Stimulated activated naive CD4-positive, alpha-beta T cell treated with Interleukin-2 at 50 U/mL for 16 hours (primary cell): Measurements from ENCODE around the gene KNOP1.
"Not testable (repeated sequence)": the region's sequence is repeated elsewhere in the genome, so short reads cannot be mapped to it uniquely, and the experiment has no call there.

Experiments
- DNase-seq: peaks from one replicate; lab custom pipeline; 2025; lab: John Stamatoyannopoulos, UW

KNOP1 gene

DNA sequence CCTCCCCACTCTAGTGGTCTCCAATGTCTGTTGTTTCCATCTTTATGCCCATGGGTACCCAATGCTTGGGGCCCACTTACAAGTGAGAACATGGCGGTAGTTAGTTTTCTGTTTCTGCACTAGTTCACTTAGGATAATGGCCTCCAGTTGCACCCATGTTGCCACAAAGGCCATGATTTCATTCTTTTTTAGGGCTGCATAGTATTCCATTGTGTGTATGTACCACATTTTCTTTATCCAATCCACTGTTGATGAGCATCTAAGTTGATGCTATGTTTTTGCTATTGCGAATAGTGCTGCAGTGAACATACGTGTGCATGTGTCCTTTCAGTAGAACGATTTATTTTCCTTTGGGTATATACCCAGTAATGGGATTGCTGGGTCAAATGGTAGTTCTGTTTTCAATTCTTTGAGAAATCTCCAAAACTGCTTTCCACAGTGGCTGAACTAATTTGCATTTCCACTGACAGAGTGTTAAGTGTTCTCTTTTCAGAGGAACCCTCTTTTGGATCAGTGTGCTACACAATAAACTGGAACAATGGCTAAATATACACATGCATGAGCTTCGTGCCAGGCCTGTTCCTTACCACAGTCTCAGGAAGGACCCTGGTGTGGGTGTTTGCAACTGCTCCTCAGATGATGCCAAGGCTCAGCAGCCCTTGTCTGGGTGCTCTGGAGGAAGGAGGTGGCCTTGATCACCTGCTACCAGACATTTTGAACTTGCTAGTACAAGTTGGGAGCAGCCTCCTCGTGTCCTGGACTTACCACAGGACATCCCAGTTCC, 34.4 kb downstream of the KNOP1 start:
- no peak for DNase-seq

DNA sequence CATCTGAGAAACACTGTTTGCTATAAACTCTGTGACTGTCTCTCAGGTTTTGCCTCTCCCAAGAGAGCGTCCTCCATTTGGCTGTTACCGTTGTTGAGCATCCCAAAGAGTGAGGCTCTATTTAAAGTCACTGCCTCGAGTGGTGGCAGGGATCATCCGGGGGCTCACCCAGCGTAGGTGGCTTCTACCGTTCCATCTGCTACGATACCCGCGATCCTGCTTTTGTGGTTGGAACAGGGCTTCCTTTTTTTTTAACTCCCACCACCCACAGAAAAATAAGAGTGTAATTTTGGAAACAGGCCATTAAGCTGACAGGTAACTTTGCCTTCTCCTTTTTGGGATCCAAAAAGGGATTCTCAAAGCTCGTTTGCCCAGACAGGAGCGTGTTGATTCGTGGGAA, 36.4 kb downstream of the KNOP1 start:
- DNase-seq = no peak

DNA sequence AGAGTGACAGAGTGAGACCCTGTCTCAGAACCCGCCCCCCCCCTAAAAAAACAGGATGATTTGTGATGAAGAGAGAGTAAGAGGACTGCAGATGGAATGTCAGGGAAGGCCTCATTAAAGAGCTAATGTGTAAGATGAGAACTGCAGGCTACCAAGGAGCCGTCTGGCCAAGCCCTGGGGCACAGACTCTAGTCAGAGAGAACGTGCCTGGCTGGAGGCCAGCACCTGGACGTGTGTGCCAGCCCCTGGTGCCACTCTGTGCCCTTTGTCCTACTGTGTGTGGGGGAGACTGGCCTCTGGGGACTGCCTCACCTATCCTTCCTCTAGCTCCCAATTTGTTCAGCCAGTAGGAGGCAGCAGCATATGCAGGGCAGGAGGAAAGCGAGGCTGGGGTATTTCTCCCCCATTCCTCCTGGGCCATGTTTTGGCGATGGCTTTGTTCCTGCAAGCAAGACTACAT, 37.1 kb downstream of the KNOP1 start:
- DNase-seq = no peak

DNA sequence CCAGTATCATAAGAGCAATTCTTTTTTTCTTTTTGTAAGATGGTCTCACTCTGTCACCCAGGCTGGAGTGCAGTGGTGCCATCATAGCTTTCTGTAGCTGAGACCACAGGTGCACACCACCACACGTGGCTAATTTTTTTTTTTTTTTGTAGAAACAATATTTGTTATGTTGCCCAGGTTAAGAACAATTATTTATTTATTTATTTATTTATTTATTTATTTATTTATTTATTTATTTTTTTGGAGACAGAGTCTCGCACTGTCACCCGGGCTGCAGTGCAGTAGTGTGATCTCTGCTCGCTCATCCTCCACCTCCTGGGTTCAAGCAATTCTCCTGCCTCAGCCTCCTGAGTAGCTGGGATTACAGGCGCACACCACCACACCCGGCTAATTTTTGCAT, 38.7 kb downstream of the KNOP1 start:
- DNase-seq = not testable (repeated sequence)

DNA sequence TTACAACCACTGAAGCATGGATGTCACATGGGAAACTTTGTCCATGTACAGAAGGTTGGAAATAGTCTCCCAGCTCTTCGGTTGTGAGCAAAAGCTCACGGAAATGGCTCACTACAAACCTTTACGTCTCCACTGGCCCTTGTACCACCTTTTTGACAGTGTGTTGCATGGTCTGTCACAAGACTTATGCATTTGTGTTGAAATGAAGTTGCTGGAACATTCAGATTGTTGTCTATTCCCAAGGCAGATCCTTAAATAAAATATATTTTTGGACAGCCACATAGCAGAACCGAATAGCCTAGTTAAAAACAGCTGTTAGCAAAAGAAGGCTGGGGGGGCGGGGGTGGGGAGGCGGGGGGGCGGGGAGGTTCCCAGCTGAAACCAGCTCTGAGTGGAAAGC, 39.2 kb downstream of the KNOP1 start:
- no peak for DNase-seq

DNA sequence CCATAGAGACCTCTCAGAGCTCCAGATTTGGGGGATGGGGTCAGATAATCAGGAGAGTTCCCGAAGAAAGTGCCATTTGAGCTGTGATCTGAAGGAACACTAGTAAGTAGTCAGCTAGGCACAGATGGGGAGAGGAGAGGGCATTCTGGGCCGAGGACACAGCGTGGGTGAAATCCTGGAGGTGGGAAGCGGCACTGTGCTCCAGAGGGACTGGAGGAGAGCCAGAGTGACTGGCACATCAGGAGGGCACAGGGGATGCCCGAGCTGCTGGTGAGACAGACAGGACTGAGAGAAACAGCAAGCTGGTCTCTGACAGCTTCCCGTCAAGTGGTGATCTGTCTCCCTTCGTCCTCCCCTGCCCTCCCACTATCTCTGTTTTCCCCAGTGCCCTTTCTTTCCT, 40.6 kb downstream of the KNOP1 start:
- DNase-seq = no peak

DNA sequence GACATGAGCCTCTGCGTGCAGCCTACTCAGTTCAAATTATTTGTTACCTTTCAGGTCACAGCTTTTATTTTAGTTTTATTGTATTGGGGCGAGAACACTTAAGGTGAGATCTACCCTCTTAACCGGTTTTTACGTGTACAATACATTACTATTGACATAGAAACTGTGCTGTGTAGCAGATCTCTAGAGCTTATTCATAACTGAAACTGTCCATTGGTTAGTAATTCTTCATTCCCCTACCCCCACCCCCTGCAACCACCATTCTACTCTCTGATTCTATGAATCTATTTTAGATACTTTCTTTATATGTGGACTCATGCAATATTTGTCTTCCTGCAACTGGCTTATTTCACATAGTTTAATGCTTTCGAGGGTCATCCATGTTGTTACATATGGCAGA, 43.5 kb downstream of the KNOP1 start:
- no peak for DNase-seq

DNA sequence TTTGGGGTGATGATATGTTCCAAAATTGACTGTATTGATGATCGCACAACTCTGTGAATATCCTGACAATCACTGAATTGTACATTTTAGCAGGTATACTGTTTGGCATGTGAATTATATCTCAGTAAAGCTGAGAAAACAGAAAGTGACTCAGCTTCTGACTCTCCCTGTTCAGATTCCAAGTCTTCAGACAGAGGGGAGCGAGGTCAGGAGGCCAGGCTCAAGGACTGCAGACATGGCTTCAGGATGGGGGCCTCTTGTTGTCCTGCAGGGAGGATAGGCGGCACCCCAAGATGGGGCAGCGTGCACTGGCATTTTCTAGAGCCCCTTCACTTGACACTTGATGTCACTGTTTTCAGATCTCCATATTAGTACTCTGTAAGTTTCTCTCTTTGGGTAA, 45.6 kb downstream of the KNOP1 start:
- DNase-seq = no peak

DNA sequence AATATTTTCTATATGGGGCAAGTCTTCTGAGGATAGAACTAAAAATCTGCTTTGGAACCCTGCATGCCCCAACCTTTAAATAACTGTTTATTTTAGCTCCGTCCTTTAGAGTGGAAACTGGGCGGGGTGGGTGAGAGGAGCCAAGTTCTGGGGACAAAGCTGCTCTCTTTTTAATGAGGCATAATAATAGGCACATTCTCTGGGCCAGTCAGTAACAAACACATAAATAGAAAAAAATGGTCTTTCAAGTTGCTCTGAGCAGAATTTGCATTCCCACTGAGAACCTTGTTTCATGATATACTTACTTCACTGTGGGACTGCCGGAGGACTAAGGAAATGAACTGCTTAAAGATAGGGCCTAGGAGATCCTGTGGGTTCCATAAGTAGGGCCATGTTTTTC, 51.5 kb downstream of the KNOP1 start:
- no peak for DNase-seq

DNA sequence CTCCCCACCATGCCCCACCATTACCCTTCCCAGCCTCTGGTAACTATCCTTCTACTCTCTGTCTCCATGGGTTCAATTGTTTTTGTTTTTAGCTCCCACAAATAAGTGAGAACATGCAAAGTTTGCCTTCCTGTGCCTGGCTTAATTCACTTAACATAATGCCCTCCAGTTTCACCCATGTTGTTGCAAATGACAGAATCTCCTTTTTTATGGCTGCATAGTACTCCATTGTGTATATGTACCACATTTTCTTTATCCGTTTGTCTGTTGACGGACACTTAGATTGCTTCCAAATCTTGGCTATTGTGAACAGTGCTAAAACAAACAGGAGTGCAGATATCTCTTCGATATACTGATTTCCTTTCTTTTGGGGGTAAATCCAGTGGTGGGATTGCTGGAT, 52.7 kb downstream of the KNOP1 start:
- DNase-seq = not testable (repeated sequence)

DNA sequence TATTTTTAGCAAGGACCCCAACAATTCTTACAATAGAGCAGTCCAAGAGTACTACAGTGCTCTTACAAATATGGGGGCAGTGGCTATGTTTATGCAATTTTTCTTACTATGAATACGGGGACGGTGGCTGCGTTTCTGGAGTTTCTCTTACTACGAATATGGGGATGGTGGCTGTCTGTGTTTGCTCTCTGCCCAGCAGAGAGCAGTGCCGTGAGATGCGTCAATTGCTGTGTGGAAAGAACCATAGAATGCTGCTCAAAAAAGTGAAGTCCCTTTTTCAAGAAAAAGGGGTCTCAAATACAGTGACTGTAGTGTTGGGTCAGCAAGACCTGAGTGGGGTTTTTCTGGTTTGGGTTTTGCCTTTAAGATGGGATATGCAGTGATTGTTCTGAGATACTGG, 53.9 kb downstream of the KNOP1 start:
- no peak for DNase-seq

DNA sequence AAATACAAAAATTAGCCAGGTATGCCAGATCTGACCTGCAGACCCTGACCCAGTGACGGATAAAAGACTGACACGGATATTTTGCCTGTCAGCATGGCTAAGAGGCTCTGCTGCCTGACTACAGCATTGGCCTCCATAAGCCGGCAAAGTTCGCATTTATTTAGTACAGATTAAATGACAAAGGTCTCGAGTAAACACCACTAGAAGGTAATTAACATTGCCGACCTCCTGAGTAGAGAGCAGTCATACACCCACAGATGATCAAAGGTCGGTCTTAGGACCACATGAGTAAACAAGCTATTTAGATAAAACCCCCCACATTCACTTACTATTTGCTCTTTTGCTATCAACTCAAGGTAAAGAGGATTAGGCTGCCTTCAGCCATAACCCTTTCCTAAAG, 55.7 kb downstream of the KNOP1 start:
- DNase-seq = no peak

DNA sequence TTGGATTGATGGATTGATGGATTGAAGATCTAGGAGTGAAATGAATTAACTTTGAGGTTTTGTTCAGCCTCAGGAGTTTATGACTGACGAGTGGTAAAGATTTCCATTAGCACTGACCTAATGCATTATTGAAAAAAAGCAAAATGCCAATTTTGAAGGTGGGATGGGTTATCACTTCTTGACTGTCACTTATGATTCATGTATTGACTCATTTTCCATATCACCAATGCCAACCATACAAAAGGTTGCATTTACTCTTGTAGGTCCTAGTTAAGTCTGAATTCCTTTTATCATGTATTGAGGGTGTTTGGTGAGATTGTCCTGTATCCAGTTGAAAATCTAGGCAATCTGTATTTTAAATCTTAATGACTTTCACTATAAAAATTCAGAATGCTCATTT, 57.6 kb downstream of the KNOP1 start:
- no peak for DNase-seq

DNA sequence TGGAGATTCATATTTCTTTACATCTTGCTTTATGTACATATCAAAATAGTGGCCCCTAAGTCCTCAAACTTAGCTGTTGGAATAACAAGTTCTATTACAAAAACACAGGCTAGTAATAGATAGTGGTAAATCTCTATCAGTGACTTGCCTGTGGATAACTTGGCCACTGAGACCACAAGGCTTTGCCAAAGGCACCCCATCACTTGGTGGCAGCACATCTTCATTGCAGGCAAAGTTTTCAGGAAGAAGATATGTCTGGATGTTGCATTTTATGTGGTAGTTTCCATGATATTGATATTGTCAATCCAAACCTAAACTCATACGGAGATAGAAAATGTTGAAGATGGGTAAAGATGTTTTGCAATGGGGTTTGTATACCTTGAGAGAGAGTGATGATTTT, 58.5 kb downstream of the KNOP1 start:
- DNase-seq = no peak

DNA sequence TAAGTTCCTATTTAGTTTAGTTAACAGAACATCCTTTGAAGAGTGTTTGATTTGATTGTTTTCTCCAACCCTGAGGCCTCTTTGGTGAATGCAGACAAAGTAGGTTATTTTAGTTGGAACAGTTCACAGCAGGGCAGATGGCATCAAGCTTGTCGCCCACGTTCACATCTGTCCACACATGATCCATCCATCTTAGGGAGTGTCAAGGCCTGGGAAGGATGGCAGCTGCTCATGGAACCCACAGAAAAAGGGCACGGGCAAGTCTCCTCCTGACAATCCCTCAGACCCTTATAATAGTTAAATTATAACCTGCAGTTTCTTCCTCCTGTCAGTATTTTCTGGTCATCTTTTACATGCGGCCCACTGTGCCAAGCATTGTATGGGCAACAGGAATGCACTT, 60.2 kb downstream of the KNOP1 start:
- no peak for DNase-seq

DNA sequence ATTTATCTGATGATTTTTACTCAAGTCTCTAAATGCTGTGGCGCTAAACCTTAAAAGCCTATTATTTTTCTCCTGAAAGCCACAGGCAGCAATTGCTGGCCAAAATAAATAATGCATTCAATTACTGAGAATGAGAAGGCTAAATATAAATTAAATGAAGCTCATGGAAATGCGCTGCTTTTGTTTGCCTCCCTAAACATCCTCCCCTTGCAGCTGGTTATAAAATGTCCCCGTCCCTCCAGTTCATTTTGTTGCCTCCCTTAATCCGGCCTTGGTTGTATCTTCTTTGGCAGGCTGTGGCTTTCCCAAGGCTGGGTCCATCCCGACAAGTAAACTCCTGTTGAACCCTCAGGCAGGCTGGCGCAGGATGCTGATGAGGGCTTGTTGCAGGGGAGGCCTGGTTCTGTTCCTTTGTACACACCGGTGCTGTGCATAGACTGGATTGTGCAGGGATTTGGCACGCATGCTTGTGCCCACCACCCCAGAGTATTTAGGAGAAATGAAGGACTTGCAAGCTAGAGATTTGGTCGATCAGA, 62.7 kb downstream of the KNOP1 start:
- no peak for DNase-seq

DNA sequence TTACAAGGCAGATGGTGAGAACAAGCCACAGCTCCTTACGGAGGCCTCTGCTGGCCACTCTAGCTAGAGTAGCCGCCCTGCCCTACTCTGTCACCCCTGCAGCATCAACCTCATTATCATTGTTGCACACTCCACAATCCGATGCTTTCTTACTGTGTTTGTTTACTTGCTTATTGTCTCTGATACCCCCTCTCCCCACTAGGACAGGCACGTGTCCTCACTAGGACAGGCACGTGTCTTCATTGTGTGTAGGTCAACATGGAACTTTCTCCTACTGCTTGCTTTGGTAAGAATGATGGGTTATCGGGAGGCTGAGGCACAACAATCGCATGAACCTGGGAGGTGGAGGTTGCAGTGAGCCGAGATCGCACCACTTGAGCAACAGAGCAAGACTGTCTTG, 63.9 kb downstream of the KNOP1 start:
- no peak for DNase-seq
